Measurements from ENCODE around the gene HOXC11.

The HOXC11 gene

GRCh38 chr12:54009171-54010052 is 36.5 kb downstream of the HOXC11 start:
- DNase-seq (ENCODE audit: low spot score): no peak

- no peak for DNase-seq (ENCODE audit: low spot score)
These were observed 37.4 kb downstream of the HOXC11 start for GRCh38 chr12:54010053-54010971.

- peak; percentile 12 for DNase-seq (ENCODE audit: low spot score)
These were observed 38.2 kb downstream of the HOXC11 start for GRCh38 chr12:54010972-54011664.

- DNase-seq (ENCODE audit: low spot score): no peak
These were observed 39.0 kb downstream of the HOXC11 start for GRCh38 chr12:54011665-54012532.

GRCh38 chr12:54012631-54013409 is 39.9 kb downstream of the HOXC11 start:
- no peak for DNase-seq (ENCODE audit: low spot score)

GRCh38 chr12:54014377-54015017 is 41.6 kb downstream of the HOXC11 start:
- no peak for DNase-seq (ENCODE audit: low spot score)

GRCh38 chr12:54015018-54015931 is 42.3 kb downstream of the HOXC11 start:
- DNase-seq (ENCODE audit: low spot score): no peak

GRCh38 chr12:54016051-54016450 is 43.1 kb downstream of the HOXC11 start:
- no peak for DNase-seq (ENCODE audit: low spot score)

- peak; percentile 88 for DNase-seq (ENCODE audit: low spot score)
These were observed 43.6 kb downstream of the HOXC11 start for GRCh38 chr12:54016478-54016964.

- DNase-seq (ENCODE audit: low spot score): peak; percentile 25
These were observed 44.3 kb downstream of the HOXC11 start for GRCh38 chr12:54017027-54017788.

GRCh38 chr12:54017878-54018467 is 45.0 kb downstream of the HOXC11 start:
- peak; percentile 83 for DNase-seq (ENCODE audit: low spot score)

- DNase-seq (ENCODE audit: low spot score): no peak
These were observed 45.6 kb downstream of the HOXC11 start for GRCh38 chr12:54018468-54018984.

- no peak for DNase-seq (ENCODE audit: low spot score)
These were observed 46.3 kb downstream of the HOXC11 start for GRCh38 chr12:54019091-54019811.

GRCh38 chr12:54019924-54020590 is 47.1 kb downstream of the HOXC11 start:
- DNase-seq (ENCODE audit: low spot score): no peak

- no peak for DNase-seq (ENCODE audit: low spot score)
These were observed 47.9 kb downstream of the HOXC11 start for GRCh38 chr12:54020591-54021405.

Data from LoVo (cell line).